ENCODE results near the gene ADD1. TPM values are rescaled to one million over a fixed set of nuclear protein-coding genes. Genes with fewer than 3 reads are reported as not detected.
A peak's percentile ranks its signal among the peaks of the same experiment; 100 is the strongest.

ADD1 gene
- total and polyA plus RNA-seq, 4 donors: 62.2 to 142 (median 83.4) TPM

- Histone ChIP-seq H3K4me1 (ENCODE audit: control insufficient read depth in 4 of 4, insufficient read depth in 4 of 4, low read length in 3 of 4) (peaks cover 11 to 41% (median 22%) of the 10 kb centered on the region in 4 donors), H3K27ac (ENCODE audit: low read depth in 1 of 2, low read length in 2 of 2) (no peak overlapping the region), H3K9ac (ENCODE audit: low read depth in 1 of 2, low read length in 2 of 2) (no peak overlapping the region), H3K4me3 (ENCODE audit: low read depth in 1 of 3, low read length in 3 of 3) (no peak overlapping the region), H3K36me3 (ENCODE audit: control insufficient read depth in 4 of 4, insufficient read depth in 3 of 4, low read depth in 1 of 4, low read length in 3 of 4) (peaks cover 0 to 11% (median 1%) of the 10 kb centered on the region in 4 donors), H3K9me3 (ENCODE audit: control insufficient read depth in 4 of 4, low read length in 3 of 4) (no peaks in the 10 kb centered on the region), H3K27me3 (ENCODE audit: control insufficient read depth in 4 of 4, insufficient read depth in 4 of 4, low read length in 3 of 4) (no peaks in the 10 kb centered on the region)
- TF ChIP-seq SP1 (IDR thresholded peaks at IDR 0.05) (no peak), HNF4G (IDR thresholded peaks at IDR 0.05) (no peak), NR2F2 (IDR thresholded peaks at IDR 0.05) (no peak), HNF4A (conservative IDR thresholded peaks at IDR 0.05) (no peak), JUND (IDR thresholded peaks at IDR 0.05) (no peak)
- TF ChIP-seq, protein P1, sequence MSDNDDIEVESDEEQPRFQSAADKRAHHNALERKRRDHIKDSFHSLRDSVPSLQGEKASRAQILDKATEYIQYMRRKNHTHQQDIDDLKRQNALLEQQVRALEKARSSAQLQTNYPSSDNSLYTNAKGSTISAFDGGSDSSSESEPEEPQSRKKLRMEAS (IDR thresholded peaks at IDR 0.05): no peak
- 98% methylated on average over 3 of the region's 3 CpGs for WGBS
- no peak for DNase-seq (ENCODE audit: low spot score)
These were observed 4.6 kb upstream of the ADD1 start for GRCh38 chr4:2839060-2839459.

- no peaks in the 10 kb centered on the region for H3K9me3 ChIP-seq (ENCODE audit: control insufficient read depth in 4 of 4, low read length in 3 of 4)
- H3K27me3 ChIP-seq (ENCODE audit: control insufficient read depth in 4 of 4, insufficient read depth in 4 of 4, low read length in 3 of 4): no peaks in the 10 kb centered on the region
- DNase-seq (ENCODE audit: low spot score): no peak
- H3K4me1 ChIP-seq (ENCODE audit: control insufficient read depth in 4 of 4, insufficient read depth in 4 of 4, low read length in 3 of 4): peaks cover 0 to 26% (median 13%) of the 10 kb centered on the region in 4 donors
- WGBS: 19% methylated on average over 10 of the region's 10 CpGs
- peak overlapping the region; percentile 75 to 76 for H3K27ac ChIP-seq (ENCODE audit: low read depth in 1 of 2, low read length in 2 of 2)
- peak overlapping the region; percentile 77 to 100 (median 85) for H3K4me3 ChIP-seq (ENCODE audit: low read depth in 1 of 3, low read length in 3 of 3)
- TF ChIP-seq, protein P2, sequence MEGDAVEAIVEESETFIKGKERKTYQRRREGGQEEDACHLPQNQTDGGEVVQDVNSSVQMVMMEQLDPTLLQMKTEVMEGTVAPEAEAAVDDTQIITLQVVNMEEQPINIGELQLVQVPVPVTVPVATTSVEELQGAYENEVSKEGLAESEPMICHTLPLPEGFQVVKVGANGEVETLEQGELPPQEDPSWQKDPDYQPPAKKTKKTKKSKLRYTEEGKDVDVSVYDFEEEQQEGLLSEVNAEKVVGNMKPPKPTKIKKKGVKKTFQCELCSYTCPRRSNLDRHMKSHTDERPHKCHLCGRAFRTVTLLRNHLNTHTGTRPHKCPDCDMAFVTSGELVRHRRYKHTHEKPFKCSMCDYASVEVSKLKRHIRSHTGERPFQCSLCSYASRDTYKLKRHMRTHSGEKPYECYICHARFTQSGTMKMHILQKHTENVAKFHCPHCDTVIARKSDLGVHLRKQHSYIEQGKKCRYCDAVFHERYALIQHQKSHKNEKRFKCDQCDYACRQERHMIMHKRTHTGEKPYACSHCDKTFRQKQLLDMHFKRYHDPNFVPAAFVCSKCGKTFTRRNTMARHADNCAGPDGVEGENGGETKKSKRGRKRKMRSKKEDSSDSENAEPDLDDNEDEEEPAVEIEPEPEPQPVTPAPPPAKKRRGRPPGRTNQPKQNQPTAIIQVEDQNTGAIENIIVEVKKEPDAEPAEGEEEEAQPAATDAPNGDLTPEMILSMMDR (IDR thresholded peaks at IDR 0.05; ENCODE audit: low read depth, low read length, missing input control): no peak
- TF ChIP-seq YY1 (IDR thresholded peaks at IDR 0.05) (no peak), TAF1 (conservative IDR thresholded peaks at IDR 0.05) (no peak), HNF4A (conservative IDR thresholded peaks at IDR 0.05) (no peak), SP1 (IDR thresholded peaks at IDR 0.05) (no peak), ZBTB33 (IDR thresholded peaks at IDR 0.05) (no peak), HNF4G (IDR thresholded peaks at IDR 0.05) (no peak)
- no peaks in the 10 kb centered on the region for H3K36me3 ChIP-seq (ENCODE audit: control insufficient read depth in 4 of 4, insufficient read depth in 3 of 4, low read depth in 1 of 4, low read length in 3 of 4)
- H3K9ac ChIP-seq (ENCODE audit: low read depth in 1 of 2, low read length in 2 of 2): peak overlapping the region; percentile 27 to 82
These were observed 869 bp upstream of the ADD1 start for GRCh38 chr4:2842687-2843262.

- H3K9ac ChIP-seq (ENCODE audit: low read depth in 1 of 2, low read length in 2 of 2): peak overlapping the region; percentile 65 to 76
- H3K27ac ChIP-seq (ENCODE audit: low read depth in 1 of 2, low read length in 2 of 2): peak overlapping the region; percentile 75 to 76
- H3K27me3 ChIP-seq (ENCODE audit: control insufficient read depth in 4 of 4, insufficient read depth in 4 of 4, low read length in 3 of 4): no peaks in the 10 kb centered on the region
- H3K4me1 ChIP-seq (ENCODE audit: control insufficient read depth in 4 of 4, insufficient read depth in 4 of 4, low read length in 3 of 4): peaks cover 2 to 27% (median 16%) of the 10 kb centered on the region in 4 donors
- H3K36me3 ChIP-seq (ENCODE audit: control insufficient read depth in 4 of 4, insufficient read depth in 3 of 4, low read depth in 1 of 4, low read length in 3 of 4): no peaks in the 10 kb centered on the region
- under 1% methylated on average over 74 of the region's 74 CpGs for WGBS
- peak overlapping the region; percentile 89 to 100 (median 91) for H3K4me3 ChIP-seq (ENCODE audit: low read depth in 1 of 3, low read length in 3 of 3)
- no peaks in the 10 kb centered on the region for H3K9me3 ChIP-seq (ENCODE audit: control insufficient read depth in 4 of 4, low read length in 3 of 4)
- peak; percentile 57 for DNase-seq (ENCODE audit: low spot score)
- TF ChIP-seq RXRA (IDR thresholded peaks at IDR 0.05) (no peak), SP1 (IDR thresholded peaks at IDR 0.05) (no peak), FOXA1 (IDR thresholded peaks at IDR 0.05) (no peak), HNF4A (conservative IDR thresholded peaks at IDR 0.05) (no peak), JUND (IDR thresholded peaks at IDR 0.05) (no peak), EGR1 (IDR thresholded peaks at IDR 0.05; ENCODE audit: low read depth in 2 of 2) (no peak), REST (IDR thresholded peaks at IDR 0.05) (no peak), TAF1 (conservative IDR thresholded peaks at IDR 0.05) (no peak), RAD21 (IDR thresholded peaks at IDR 0.05) (no peak)
- TF ChIP-seq, protein P3, sequence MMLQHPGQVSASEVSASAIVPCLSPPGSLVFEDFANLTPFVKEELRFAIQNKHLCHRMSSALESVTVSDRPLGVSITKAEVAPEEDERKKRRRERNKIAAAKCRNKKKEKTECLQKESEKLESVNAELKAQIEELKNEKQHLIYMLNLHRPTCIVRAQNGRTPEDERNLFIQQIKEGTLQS (IDR thresholded peaks at IDR 0.05): no peak
- TF ChIP-seq, protein P2 (IDR thresholded peaks at IDR 0.05; ENCODE audit: low read depth, low read length, missing input control): no peak
These were observed 419 bp downstream of the ADD1 start for GRCh38 chr4:2843941-2844584.
